Astrocyte (in vitro differentiated cells and primary cell): ENCODE results near the gene SLC26A9. TPM values are rescaled to one million over a fixed set of nuclear protein-coding genes. Genes with fewer than 3 reads are reported as not detected.

ENCODE experiments used
- DNase-seq: peaks from one replicate; pipeline ENCODE4 v3.0.0-alpha.2; 2010; ENCODE audit warnings: low read depth
- FAIRE-seq: peaks from 2 replicates; lab custom pipeline; 2011; peaks lifted over from hg19 to GRCh38; lab: Jason Lieb, UNC
- H2AFZ ChIP-seq: 2 replicates; pipeline ENCODE4 v1.6.0; 2012; ENCODE audit warnings: low read depth, low read length, inconsistent platforms
- H3K27ac ChIP-seq: 2 replicates; pipeline ENCODE4 v1.5.1; 2011; ENCODE audit warnings: low read depth, low read length, inconsistent platforms
- H3K27me3 ChIP-seq: 2 replicates; pipeline ENCODE4 v1.6.0; 2011; ENCODE audit warnings: low read length, inconsistent platforms; ENCODE audit not compliant: insufficient read depth
- H3K36me3 ChIP-seq: 2 replicates; pipeline ENCODE4 v1.5.1; 2011; ENCODE audit warnings: low read length, inconsistent platforms; ENCODE audit not compliant: insufficient read depth
- H3K4me1 ChIP-seq: 2 replicates; pipeline ENCODE4 v1.5.1; 2011; ENCODE audit warnings: low read length, inconsistent platforms; ENCODE audit not compliant: insufficient read depth
- H3K4me2 ChIP-seq: 2 replicates; pipeline ENCODE4 v1.6.0; 2012; ENCODE audit warnings: low read length, inconsistent platforms
- H3K4me3 ChIP-seq: 2 replicates; pipeline ENCODE4 v1.5.1; 2011; ENCODE audit warnings: low read depth, mild to moderate bottlenecking, low read length, inconsistent platforms; ENCODE audit not compliant: insufficient read depth
- H3K79me2 ChIP-seq: 2 replicates; pipeline ENCODE4 v1.6.0; 2012; ENCODE audit warnings: mild to moderate bottlenecking, low read length, inconsistent platforms; ENCODE audit not compliant: insufficient read depth
- H3K9ac ChIP-seq: 2 replicates; pipeline ENCODE4 v1.6.0; 2012; ENCODE audit warnings: mild to moderate bottlenecking, low read length, inconsistent platforms
- H3K9me3 ChIP-seq: 2 replicates; pipeline ENCODE4 v1.5.1; 2012; ENCODE audit warnings: low read depth, mild to moderate bottlenecking, low read length, inconsistent platforms; ENCODE audit not compliant: insufficient read depth
- H4K20me1 ChIP-seq: 2 replicates; pipeline ENCODE4 v1.6.0; 2012; ENCODE audit warnings: low read length, inconsistent platforms; ENCODE audit not compliant: insufficient read depth
- H3K27ac Mint-ChIP-seq: one replicate; pipeline ENCODE4 v1.8.0; 2021; ENCODE audit warnings: mild to moderate bottlenecking, mixed read lengths; ENCODE audit not compliant: unreplicated experiment
- H3K27me3 Mint-ChIP-seq: one replicate; pipeline ENCODE4 v1.8.0; 2021; ENCODE audit warnings: low read depth, mixed read lengths; ENCODE audit not compliant: unreplicated experiment
- H3K36me3 Mint-ChIP-seq: one replicate; pipeline ENCODE4 v1.8.0; 2021; ENCODE audit warnings: low read depth, mixed read lengths; ENCODE audit not compliant: unreplicated experiment
- H3K4me1 Mint-ChIP-seq: one replicate; pipeline ENCODE4 v1.8.0; 2021; ENCODE audit warnings: low read depth, mixed read lengths; ENCODE audit not compliant: unreplicated experiment
- H3K4me3 Mint-ChIP-seq: one replicate; pipeline ENCODE4 v1.8.0; 2021; ENCODE audit warnings: mild to moderate bottlenecking, moderate library complexity, mixed read lengths; ENCODE audit not compliant: unreplicated experiment
- H3K9me3 Mint-ChIP-seq: one replicate; pipeline ENCODE4 v1.8.0; 2021; ENCODE audit warnings: mild to moderate bottlenecking, mixed read lengths; ENCODE audit not compliant: unreplicated experiment
- EZH2 ChIP-seq: IDR thresholded peaks from 2 replicates; pipeline ENCODE4 v1.6.1; 2012; ENCODE audit warnings: mild to moderate bottlenecking, low read length, inconsistent platforms; ENCODE audit not compliant: insufficient read depth
- total RNA-seq: library from RNA; stranded (reverse); gene quantifications from 2 replicates; pipeline ENCODE4 v1.2.1, GENCODE V29; 2021
- TF ChIP-seq, protein P1 (sequence below): IDR thresholded peaks from 2 replicates; pipeline ENCODE4 v1.5.1; 2011; ENCODE audit warnings: low read depth, mild to moderate bottlenecking, inconsistent platforms, low read length, moderate library complexity; ENCODE audit not compliant: insufficient read depth

The SLC26A9 gene
- total RNA-seq, 1 donor from 2014 or later = not detected

DNA sequence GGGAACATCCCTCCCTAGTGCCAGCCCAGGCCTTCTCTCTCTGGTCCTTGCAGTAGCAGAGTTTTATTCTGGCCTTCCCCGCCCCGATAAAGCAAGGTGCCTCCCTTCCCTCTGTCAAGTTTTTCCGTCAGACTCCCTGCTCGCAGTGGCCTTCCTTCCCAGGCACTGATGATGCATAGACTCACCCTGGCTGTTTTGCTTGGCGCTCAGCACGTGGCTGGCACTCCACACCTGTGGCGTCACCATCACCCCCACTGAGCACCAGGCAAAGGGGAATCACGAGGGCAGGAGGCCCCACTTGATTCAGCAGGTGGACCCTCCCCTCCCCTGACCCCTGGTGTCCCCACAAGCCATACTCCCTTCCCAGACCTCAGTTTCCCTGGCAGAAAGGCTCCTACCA lies 7.4 kb downstream of the SLC26A9 start:
- Histone ChIP-seq H3K4me2 (no peak overlapping the region), H3K27me3 (peaks cover 6% of the 10 kb centered on the region), H3K27ac (no peak overlapping the region), H4K20me1 (no peaks in the 10 kb centered on the region), H3K4me3 (no peak overlapping the region), H3K36me3 (no peaks in the 10 kb centered on the region), H3K9ac (no peak overlapping the region), H2AFZ (no peak overlapping the region), H3K4me1 (peaks cover 25% of the 10 kb centered on the region), H3K9me3 (no peaks in the 10 kb centered on the region), H3K79me2 (no peaks in the 10 kb centered on the region)
- FAIRE-seq (no peak), DNase-seq (no peak)
- H3K36me3 Mint-ChIP-seq = no peaks in the 10 kb centered on the region
- TF ChIP-seq EZH2 = no peak
- TF ChIP-seq, protein P1, sequence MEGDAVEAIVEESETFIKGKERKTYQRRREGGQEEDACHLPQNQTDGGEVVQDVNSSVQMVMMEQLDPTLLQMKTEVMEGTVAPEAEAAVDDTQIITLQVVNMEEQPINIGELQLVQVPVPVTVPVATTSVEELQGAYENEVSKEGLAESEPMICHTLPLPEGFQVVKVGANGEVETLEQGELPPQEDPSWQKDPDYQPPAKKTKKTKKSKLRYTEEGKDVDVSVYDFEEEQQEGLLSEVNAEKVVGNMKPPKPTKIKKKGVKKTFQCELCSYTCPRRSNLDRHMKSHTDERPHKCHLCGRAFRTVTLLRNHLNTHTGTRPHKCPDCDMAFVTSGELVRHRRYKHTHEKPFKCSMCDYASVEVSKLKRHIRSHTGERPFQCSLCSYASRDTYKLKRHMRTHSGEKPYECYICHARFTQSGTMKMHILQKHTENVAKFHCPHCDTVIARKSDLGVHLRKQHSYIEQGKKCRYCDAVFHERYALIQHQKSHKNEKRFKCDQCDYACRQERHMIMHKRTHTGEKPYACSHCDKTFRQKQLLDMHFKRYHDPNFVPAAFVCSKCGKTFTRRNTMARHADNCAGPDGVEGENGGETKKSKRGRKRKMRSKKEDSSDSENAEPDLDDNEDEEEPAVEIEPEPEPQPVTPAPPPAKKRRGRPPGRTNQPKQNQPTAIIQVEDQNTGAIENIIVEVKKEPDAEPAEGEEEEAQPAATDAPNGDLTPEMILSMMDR = no peak
- H3K27ac Mint-ChIP-seq = no peak overlapping the region
- H3K27me3 Mint-ChIP-seq = peaks cover 22% of the 10 kb centered on the region
- no peak overlapping the region for H3K4me3 Mint-ChIP-seq
- no peaks in the 10 kb centered on the region for H3K9me3 Mint-ChIP-seq
- peaks cover 19% of the 10 kb centered on the region for H3K4me1 Mint-ChIP-seq

GRCh38 chr1:205934788-205935187 lies 8.5 kb downstream of the SLC26A9 start:
- Histone ChIP-seq H2AFZ (no peak overlapping the region), H3K4me2 (no peak overlapping the region), H4K20me1 (no peaks in the 10 kb centered on the region), H3K79me2 (no peaks in the 10 kb centered on the region), H3K4me3 (no peak overlapping the region), H3K4me1 (peaks cover 25% of the 10 kb centered on the region), H3K27ac (no peak overlapping the region), H3K9ac (no peak overlapping the region), H3K36me3 (no peaks in the 10 kb centered on the region), H3K27me3 (peaks cover 10% of the 10 kb centered on the region), H3K9me3 (no peaks in the 10 kb centered on the region)
- no peak for TF ChIP-seq EZH2
- TF ChIP-seq, protein P1 = no peak
- Mint-ChIP-seq H3K36me3 (no peaks in the 10 kb centered on the region), H3K4me3 (no peak overlapping the region), H3K27me3 (peaks cover 18% of the 10 kb centered on the region), H3K27ac (no peak overlapping the region), H3K4me1 (peaks cover 19% of the 10 kb centered on the region), H3K9me3 (peaks cover 1% of the 10 kb centered on the region)
- no peak for FAIRE-seq
- DNase-seq = no peak
